ENCODE measurements around the gene UTP3.
"Not testable (repeated sequence)": the region's sequence is repeated elsewhere in the genome, so short reads cannot be mapped to it uniquely, and the experiment has no call there.

UTP3 gene

GRCh38 chr4:70687392-70687791 lies 940 bp upstream of the UTP3 start:
- no peak for DNase-seq

- DNase-seq: no peak
Observed at GRCh38 chr4:70688795-70689231, 481 bp downstream of the UTP3 start.

DNA sequence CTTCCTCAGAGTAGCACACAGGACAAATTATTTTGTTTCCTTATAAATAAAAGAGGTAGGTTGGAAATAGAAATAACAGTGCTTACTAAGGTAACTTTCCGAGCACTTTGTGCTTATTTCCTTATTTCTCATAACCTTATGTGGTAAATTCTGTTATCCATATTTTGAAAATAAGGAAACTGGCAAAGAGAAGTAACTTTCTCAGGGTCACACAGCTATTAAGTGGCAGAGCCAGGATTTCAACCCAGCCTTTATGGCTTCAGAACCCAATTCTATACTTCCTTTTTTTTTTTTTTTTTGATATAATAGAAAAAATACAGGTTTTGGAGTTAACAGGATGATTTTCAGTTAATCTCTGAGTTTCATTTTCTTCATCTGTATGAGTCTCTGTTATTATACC lies 3.3 kb downstream of the UTP3 start:
- DNase-seq: no peak

GRCh38 chr4:70694633-70695032 lies 6.3 kb downstream of the UTP3 start:
- DNase-seq: not testable (repeated sequence)

- not testable (repeated sequence) for DNase-seq
Observed at GRCh38 chr4:70698435-70698834, 10.1 kb downstream of the UTP3 start.

- no peak for DNase-seq
Observed at GRCh38 chr4:70700712-70701111, 12.4 kb downstream of the UTP3 start.

DNA sequence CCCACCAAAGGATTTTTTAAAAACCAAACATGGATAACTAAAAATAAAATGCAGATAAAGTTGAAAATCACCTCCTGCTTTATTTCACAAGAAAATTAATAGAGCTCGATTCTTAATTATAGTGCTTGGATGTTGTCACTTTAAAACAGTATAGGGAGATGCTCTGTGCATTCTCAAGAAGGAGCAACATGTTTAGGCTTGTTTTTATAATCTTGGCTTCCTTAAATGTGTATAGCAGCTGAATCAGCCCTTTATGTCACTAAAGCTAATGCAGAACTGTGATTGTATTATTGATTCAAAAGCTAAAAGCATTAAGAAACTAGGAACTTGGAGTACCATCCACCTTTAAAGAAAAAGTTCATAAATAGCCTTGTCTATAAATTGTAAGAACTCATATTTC lies 12.9 kb downstream of the UTP3 start:
- no peak for DNase-seq

DNA sequence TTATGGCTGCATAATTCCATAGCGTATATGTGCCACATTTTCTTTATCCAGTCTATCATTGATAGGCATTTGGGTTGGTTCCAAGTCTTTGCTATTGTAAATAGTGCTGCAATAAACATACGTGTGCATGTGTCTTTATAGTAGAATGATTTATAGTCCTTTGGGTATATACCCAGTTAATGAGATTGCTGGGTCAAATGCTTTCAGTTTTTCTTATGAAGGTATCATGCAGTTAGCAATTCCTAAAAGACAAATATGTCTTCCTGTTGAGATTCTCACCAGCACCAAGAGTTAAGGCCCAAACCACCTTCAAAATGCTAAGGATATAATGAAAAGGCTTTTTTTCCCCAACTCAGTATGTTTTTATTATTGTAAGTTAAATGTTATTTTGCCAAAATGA lies 14.3 kb downstream of the UTP3 start:
- not testable (repeated sequence) for DNase-seq

GRCh38 chr4:70703619-70704214 lies 15.4 kb downstream of the UTP3 start:
- DNase-seq: no peak

- DNase-seq: peak; percentile 69
Observed at GRCh38 chr4:70704215-70704930, 16.0 kb downstream of the UTP3 start.

GRCh38 chr4:70704931-70705182 lies 16.5 kb downstream of the UTP3 start:
- no peak for DNase-seq

DNA sequence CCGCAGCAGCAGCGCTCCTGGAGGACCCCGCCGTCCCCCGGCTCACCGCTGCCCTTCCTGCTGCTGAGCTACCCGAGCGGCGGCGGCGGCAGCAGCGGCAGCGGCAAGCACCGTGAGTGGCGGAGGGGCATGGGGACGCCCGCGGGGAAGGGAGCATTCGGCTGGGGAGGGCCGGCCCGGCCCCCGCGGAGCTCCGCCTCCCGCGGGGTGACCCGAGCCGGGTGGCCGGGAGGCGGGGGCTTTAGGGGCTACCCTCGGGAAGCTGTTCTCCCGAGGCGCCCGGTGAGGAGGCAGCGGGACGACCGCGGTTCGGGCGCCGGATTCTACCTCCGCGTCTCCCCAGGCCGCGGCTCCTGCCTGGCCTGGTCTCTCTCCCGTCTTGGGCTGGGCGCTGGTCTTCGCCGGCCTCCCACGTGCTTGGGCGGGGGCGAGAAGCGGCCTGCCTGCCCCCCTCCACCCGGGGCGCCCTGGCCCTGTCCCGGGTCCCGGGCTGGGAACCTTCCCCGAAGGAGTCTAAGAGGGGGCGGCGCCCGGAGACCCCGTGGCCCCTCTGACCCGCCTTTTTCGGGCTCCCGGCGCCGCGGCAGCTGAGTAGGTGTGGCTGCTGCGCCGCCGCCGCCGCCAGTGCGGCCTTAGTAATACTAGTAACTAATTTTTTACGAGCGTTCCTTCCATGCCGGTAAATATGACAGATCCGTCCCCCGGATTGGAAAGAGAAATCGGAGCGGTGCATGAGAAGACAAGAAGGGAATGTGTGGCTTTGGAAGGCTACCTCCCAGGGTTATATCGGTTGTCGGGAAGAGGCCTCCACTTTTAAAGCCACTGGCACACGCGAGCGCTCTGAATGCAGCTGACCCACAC lies 17.1 kb downstream of the UTP3 start:
- peak; percentile 45 for DNase-seq

DNA sequence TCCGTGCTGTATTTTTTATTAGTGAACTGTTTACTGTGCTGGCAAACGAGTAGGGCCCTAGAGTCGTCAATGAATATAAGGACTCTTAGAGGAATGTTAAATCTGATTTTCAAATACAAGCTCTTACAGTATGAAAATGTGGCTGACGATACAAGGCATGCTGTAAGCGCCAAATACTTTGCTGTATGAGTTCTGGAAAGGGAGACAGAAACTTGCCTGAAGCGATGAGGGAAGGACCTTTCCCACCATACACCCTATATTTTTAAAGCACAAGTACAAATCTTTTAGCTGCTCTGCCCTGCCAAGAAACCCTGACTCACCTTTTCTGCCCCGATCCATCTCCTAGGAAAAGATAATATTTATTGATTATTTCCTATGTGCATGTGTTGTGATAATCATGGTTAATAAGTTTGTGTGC lies 17.7 kb downstream of the UTP3 start:
- DNase-seq: no peak

DNA sequence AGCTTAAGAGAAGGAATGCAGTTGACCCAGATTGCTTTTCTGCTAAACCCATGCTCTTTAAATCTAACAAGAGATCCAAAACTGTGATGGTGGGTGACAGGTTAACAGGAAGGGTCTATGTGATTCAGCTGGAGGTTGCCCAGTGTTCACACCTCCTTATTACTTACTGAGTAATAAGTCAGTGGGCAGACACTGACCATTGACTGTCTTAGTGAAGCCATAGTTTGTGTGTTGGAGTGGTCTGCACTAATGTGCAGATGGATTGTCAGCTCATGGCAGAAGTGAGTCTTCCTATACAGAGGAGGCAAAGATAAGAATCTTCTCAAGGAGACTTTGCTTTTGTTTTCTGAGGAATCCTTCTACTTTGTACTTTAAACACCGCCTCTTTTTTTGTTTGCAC lies 18.2 kb downstream of the UTP3 start:
- no peak for DNase-seq

- peak; percentile 27 for DNase-seq
Observed at GRCh38 chr4:70709611-70710205, 21.4 kb downstream of the UTP3 start.

- DNase-seq: no peak
Observed at GRCh38 chr4:70711599-70711998, 23.3 kb downstream of the UTP3 start.

DNA sequence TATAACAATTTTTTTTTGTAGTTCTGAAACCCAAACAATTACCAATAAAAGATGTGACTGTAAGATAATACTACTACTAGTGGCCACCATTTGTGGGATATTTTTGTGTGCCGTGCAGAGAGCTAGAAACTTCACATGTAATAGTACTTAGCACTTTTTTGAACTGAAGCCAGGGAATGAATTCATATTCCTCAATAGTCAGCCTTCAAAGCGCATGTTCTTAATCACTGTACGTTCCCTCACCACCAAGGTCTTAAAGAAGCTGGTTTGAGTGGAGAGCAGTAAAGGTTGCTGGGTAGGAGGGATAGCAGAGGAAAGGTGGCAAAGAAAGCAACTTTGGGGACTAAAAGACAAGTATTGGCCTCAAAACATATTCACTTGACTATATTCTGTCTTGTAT lies 23.8 kb downstream of the UTP3 start:
- no peak for DNase-seq

DNA sequence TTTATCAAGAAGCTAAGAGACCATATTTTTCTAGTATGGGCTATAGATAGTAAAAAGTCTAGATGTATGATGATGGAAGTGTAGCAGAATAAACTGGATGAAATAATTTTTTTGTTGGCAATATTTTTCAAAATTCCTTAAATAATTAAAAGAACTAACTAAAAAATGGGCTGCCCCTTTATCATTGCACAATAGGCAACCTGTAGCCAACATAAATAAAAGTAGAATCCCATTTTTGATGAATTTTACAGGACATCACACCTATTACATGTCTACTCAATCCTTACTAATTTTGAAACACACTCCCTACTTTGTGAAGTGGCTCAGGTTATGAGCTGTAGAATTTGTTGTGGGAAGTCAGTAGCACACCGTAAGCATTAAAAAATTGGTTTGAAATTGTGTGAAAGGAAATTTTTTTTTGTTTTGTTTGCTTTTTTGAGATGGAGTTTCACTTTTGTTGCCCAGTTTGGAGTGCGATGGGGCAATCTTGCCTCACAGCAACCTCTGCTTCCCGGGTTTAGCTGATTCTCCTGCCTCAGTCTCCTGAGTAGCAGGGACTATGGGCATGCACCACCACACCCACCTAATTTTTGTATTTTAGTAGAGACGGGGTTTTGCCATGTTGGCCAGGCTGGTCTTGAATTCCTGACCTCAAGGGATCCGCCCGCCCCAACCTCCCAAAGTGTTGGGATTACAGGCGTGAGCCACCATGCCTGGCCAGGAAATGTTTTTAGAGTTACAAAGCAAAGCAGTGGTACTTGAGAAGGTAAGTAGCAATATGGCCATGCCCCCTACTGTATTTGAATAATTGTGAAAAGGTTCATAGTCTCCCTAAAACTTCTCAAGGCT lies 24.5 kb downstream of the UTP3 start:
- no peak for DNase-seq

DNA sequence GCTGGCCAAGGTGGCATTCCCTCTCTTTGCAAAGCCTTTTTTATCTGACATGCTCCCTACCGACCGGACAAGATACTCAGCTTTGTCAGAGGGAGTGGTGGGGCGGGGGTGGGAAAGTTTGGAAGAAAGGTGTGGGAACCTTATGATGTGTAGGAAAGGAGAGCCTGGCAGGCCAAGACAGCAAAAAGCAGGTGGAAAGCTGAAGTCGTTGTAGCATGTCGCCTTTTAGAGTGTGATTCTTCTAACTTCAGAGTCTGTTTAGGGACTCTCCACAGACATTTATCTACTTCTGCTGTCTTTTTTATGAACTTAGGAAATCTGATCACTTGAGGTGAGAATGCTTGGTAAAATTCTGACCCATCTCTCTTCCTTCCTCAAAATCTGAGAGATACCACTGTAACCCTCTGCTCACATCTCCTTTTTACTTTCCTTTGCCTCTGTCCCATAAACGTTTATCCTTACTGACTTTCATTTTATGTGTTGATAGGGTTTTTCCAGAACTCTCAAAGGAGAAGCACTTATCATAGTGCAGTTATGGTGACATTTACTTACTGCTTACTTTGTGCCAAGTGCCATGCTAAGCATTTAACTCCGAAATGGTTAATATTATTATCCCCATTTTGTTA lies 25.2 kb downstream of the UTP3 start:
- DNase-seq: no peak

- no peak for DNase-seq
Observed at GRCh38 chr4:70714079-70714887, 26.0 kb downstream of the UTP3 start.

DNA sequence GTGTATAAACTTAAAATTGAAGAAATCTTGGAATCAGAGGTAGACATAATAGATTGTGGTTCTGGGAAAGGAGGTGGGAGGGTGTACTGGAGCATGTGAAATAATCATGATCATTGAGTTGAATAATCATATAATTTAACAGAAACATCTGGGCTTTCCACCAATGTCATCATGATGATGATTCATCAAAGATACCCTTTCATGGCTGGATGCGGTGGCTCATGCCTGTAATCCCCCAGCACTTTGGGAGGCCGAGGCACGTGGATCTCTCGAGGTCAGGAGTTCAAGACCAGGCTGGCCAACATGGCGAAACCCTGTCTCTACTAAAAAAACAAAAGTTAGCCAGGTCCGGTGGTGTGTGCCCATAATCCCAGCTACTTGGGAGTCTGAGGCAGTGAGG lies 26.8 kb downstream of the UTP3 start:
- DNase-seq: no peak
